HG02798 (cell line): ENCODE data around the gene MRPL4.
"Not testable (repeated sequence)": the region's sequence is repeated elsewhere in the genome, so short reads cannot be mapped to it uniquely, and the experiment has no call there.

Experiments
- ATAC-seq: cut with Tn5 transposase; IDR thresholded peaks from one replicate; pipeline ENCODE4 v1.9.1; 2021; ENCODE audit warnings: mild to moderate bottlenecking; ENCODE audit not compliant: unreplicated experiment, poor library complexity

MRPL4 gene

GRCh38 chr19:10259162-10259905, 7.3 kb downstream of the MRPL4 start:
- ATAC-seq = no peak

GRCh38 chr19:10260141-10260584, 8.1 kb downstream of the MRPL4 start:
- ATAC-seq = no peak

- no peak for ATAC-seq
Observed at GRCh38 chr19:10262771-10263170, 10.8 kb downstream of the MRPL4 start.

- no peak for ATAC-seq
Observed at GRCh38 chr19:10266706-10267105, 14.7 kb downstream of the MRPL4 start.

GRCh38 chr19:10268071-10268470, 16.1 kb downstream of the MRPL4 start:
- ATAC-seq = no peak

GRCh38 chr19:10269333-10270179, 17.5 kb downstream of the MRPL4 start:
- peak; percentile 44 for ATAC-seq

- ATAC-seq = peak; percentile 41
Observed at GRCh38 chr19:10270180-10270615, 18.2 kb downstream of the MRPL4 start.

GRCh38 chr19:10270616-10271394, 18.8 kb downstream of the MRPL4 start, which contains the start of gene ICAM1:
Gene ICAM1 (plus strand): TSS chr19:10271120. CDS start chr19:10271160, 40 bp downstream.
- ATAC-seq = peak; percentile 58

GRCh38 chr19:10271543-10272086, 19.6 kb downstream of the MRPL4 start:
- peak; percentile 28 for ATAC-seq

GRCh38 chr19:10274589-10274988, 22.6 kb downstream of the MRPL4 start:
- ATAC-seq = no peak

- no peak for ATAC-seq
Observed at GRCh38 chr19:10277795-10278589, 26.0 kb downstream of the MRPL4 start.

GRCh38 chr19:10278935-10279334, 26.9 kb downstream of the MRPL4 start:
- no peak for ATAC-seq

- no peak for ATAC-seq
Observed at GRCh38 chr19:10279737-10280442, 27.9 kb downstream of the MRPL4 start.

- ATAC-seq = not testable (repeated sequence)
Observed at GRCh38 chr19:10282043-10282442, 30.0 kb downstream of the MRPL4 start.

GRCh38 chr19:10283301-10284064, 31.5 kb downstream of the MRPL4 start:
- no peak for ATAC-seq

GRCh38 chr19:10284065-10284959, 32.3 kb downstream of the MRPL4 start:
- ATAC-seq = no peak

GRCh38 chr19:10284960-10285278, 32.9 kb downstream of the MRPL4 start:
- no peak for ATAC-seq
